Adrenal gland (tissue), 5 donors: ENCODE results near the gene RPS27A.
"Not testable (repeated sequence)": the region's sequence is repeated elsewhere in the genome, so short reads cannot be mapped to it uniquely, and the experiment has no call there.

ENCODE experiments used
- CTCF ChIP-seq, 6 experiments: fragments of 450-650 bp in 4 of 6; fragments of 200-600 bp in 2 of 6; sonication (generic) in 1 of 6; IDR thresholded peaks; 1 replicate in 5 of 6; 2 replicates in 1 of 6; pipeline versions ENCODE4 v1.5.1 to v1.8.0; 2016 to 2021; ENCODE audit warnings: antibody characterized with exemption in 6 of 6, mild to moderate bottlenecking in 2 of 6, moderate library complexity in 1 of 6
- POLR2A ChIP-seq, 2 donors: fragments of 450-650 bp; IDR thresholded peaks; one replicate each; pipeline ENCODE4 v1.6.1; 2017; ENCODE audit warnings: antibody characterized with exemption in 2 of 2, mild to moderate bottlenecking in 2 of 2, moderate library complexity in 1 of 2
- donor health status: DM: no; HTN: no; CAD: no.

- TF ChIP-seq CTCF, POLR2A (IDR thresholded peaks at IDR 0.05): not testable (repeated sequence)
Observed at GRCh38 chr2:55280851-55281546, 48.5 kb downstream of the RPS27A start.
